Liver (tissue), 3 donors: ENCODE results near the gene PARM1.

ENCODE experiments used
- GABPA ChIP-seq, 2 donors: IDR thresholded peaks in 1 of 2; conservative IDR thresholded peaks in 1 of 2; 2 replicates each; pipeline ENCODE4 v1.6.1; 2016; ENCODE audit warnings: antibody characterized with exemption in 2 of 2, mild to moderate bottlenecking in 1 of 2, moderate library complexity in 1 of 2
- HNF4G ChIP-seq: IDR thresholded peaks from 2 replicates; pipeline ENCODE4 v1.6.1; 2016; ENCODE audit warnings: antibody characterized with exemption
- JUND ChIP-seq, 2 donors: IDR thresholded peaks; 2 replicates each; pipeline ENCODE4 v1.6.1; 2016; ENCODE audit warnings: antibody characterized with exemption in 2 of 2
- RAD21 ChIP-seq, 2 donors: IDR thresholded peaks; 2 replicates each; pipeline ENCODE4 v1.6.1; 2016; ENCODE audit warnings: antibody characterized with exemption in 2 of 2, mild to moderate bottlenecking in 2 of 2
- RXRA ChIP-seq, 2 donors: IDR thresholded peaks; 2 replicates each; pipeline ENCODE4 v1.6.1; 2017 to 2018; ENCODE audit warnings: antibody characterized with exemption in 2 of 2, mild to moderate bottlenecking in 1 of 2
- SP1 ChIP-seq: IDR thresholded peaks from 2 replicates; pipeline ENCODE4 v1.6.1; 2018; ENCODE audit warnings: antibody characterized with exemption, mild to moderate bottlenecking
- TAF1 ChIP-seq: conservative IDR thresholded peaks from 2 replicates; pipeline ENCODE4 v1.6.1; 2016; ENCODE audit warnings: antibody characterized with exemption, mild to moderate bottlenecking
- YY1 ChIP-seq: IDR thresholded peaks from 2 replicates; pipeline ENCODE4 v1.6.1; 2016; ENCODE audit warnings: antibody characterized with exemption, mild to moderate bottlenecking
- TF ChIP-seq, protein P1 (sequence below): fragments of 150-350 bp; IDR thresholded peaks from 2 replicates; pipeline ENCODE4 v1.5.1; 2017; ENCODE audit warnings: improper control_type of control experiment, low read depth, low read length; ENCODE audit not compliant: missing input control
- TF ChIP-seq, protein P2 (sequence below): IDR thresholded peaks from 2 replicates; pipeline ENCODE4 v1.6.1; 2016; ENCODE audit warnings: antibody characterized with exemption
- TF ChIP-seq, protein P3 (sequence below): IDR thresholded peaks from 2 replicates; pipeline ENCODE4 v1.6.1; 2016; ENCODE audit warnings: antibody characterized with exemption
- TF ChIP-seq, protein P4 (sequence below): IDR thresholded peaks from 2 replicates; pipeline ENCODE4 v1.6.1; 2016; ENCODE audit warnings: antibody characterized with exemption, mild to moderate bottlenecking
- TF ChIP-seq, protein P5 (sequence below): IDR thresholded peaks from 2 replicates; pipeline ENCODE4 v1.6.1; 2016; ENCODE audit warnings: antibody characterized with exemption
- donor health status: healthy.
- donor health status: healthy.

DNA sequence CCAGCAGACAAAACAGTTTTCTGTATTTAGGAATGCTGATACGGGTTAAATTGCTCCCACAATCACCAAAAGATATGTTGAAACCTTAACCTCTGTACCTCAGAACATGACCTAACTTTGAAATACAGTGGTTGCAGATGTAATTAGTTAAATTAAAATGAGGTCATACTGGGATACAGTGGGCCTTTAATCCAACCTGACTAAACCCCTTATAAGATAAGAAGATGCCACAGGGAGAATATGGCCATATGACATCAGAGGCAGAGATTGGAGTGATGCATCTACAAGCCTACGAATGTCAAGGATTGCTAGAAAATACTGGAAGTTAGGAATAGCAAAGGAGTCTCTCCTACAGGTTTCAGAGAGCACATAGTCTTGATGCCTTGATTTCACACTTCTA, 32.1 kb upstream of the PARM1 start:
- TF ChIP-seq YY1 (no peak), GABPA (IDR thresholded peaks at IDR 0.05 in 1 of 2, conservative IDR thresholded peaks at IDR 0.05 in 1 of 2) (no peak), RAD21 (IDR thresholded peaks at IDR 0.05) (no peak), JUND (IDR thresholded peaks at IDR 0.05) (no peak), SP1 (no peak), RXRA (IDR thresholded peaks at IDR 0.05) (no peak), HNF4G (no peak), TAF1 (no peak)
- TF ChIP-seq, protein P1, sequence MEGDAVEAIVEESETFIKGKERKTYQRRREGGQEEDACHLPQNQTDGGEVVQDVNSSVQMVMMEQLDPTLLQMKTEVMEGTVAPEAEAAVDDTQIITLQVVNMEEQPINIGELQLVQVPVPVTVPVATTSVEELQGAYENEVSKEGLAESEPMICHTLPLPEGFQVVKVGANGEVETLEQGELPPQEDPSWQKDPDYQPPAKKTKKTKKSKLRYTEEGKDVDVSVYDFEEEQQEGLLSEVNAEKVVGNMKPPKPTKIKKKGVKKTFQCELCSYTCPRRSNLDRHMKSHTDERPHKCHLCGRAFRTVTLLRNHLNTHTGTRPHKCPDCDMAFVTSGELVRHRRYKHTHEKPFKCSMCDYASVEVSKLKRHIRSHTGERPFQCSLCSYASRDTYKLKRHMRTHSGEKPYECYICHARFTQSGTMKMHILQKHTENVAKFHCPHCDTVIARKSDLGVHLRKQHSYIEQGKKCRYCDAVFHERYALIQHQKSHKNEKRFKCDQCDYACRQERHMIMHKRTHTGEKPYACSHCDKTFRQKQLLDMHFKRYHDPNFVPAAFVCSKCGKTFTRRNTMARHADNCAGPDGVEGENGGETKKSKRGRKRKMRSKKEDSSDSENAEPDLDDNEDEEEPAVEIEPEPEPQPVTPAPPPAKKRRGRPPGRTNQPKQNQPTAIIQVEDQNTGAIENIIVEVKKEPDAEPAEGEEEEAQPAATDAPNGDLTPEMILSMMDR, result no peak
- TF ChIP-seq, protein P2, sequence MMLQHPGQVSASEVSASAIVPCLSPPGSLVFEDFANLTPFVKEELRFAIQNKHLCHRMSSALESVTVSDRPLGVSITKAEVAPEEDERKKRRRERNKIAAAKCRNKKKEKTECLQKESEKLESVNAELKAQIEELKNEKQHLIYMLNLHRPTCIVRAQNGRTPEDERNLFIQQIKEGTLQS, result no peak
- TF ChIP-seq, protein P3, sequence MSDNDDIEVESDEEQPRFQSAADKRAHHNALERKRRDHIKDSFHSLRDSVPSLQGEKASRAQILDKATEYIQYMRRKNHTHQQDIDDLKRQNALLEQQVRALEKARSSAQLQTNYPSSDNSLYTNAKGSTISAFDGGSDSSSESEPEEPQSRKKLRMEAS, result no peak
- TF ChIP-seq, protein P4, sequence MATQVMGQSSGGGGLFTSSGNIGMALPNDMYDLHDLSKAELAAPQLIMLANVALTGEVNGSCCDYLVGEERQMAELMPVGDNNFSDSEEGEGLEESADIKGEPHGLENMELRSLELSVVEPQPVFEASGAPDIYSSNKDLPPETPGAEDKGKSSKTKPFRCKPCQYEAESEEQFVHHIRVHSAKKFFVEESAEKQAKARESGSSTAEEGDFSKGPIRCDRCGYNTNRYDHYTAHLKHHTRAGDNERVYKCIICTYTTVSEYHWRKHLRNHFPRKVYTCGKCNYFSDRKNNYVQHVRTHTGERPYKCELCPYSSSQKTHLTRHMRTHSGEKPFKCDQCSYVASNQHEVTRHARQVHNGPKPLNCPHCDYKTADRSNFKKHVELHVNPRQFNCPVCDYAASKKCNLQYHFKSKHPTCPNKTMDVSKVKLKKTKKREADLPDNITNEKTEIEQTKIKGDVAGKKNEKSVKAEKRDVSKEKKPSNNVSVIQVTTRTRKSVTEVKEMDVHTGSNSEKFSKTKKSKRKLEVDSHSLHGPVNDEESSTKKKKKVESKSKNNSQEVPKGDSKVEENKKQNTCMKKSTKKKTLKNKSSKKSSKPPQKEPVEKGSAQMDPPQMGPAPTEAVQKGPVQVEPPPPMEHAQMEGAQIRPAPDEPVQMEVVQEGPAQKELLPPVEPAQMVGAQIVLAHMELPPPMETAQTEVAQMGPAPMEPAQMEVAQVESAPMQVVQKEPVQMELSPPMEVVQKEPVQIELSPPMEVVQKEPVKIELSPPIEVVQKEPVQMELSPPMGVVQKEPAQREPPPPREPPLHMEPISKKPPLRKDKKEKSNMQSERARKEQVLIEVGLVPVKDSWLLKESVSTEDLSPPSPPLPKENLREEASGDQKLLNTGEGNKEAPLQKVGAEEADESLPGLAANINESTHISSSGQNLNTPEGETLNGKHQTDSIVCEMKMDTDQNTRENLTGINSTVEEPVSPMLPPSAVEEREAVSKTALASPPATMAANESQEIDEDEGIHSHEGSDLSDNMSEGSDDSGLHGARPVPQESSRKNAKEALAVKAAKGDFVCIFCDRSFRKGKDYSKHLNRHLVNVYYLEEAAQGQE, result no peak
- TF ChIP-seq, protein P5, sequence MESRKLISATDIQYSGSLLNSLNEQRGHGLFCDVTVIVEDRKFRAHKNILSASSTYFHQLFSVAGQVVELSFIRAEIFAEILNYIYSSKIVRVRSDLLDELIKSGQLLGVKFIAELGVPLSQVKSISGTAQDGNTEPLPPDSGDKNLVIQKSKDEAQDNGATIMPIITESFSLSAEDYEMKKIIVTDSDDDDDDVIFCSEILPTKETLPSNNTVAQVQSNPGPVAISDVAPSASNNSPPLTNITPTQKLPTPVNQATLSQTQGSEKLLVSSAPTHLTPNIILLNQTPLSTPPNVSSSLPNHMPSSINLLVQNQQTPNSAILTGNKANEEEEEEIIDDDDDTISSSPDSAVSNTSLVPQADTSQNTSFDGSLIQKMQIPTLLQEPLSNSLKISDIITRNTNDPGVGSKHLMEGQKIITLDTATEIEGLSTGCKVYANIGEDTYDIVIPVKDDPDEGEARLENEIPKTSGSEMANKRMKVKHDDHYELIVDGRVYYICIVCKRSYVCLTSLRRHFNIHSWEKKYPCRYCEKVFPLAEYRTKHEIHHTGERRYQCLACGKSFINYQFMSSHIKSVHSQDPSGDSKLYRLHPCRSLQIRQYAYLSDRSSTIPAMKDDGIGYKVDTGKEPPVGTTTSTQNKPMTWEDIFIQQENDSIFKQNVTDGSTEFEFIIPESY, result no peak
